ENCODE measurements around the gene ENOX2.
"Not testable (repeated sequence)": the region's sequence is repeated elsewhere in the genome, so short reads cannot be mapped to it uniquely, and the experiment has no call there.

ENOX2 gene

GRCh38 chrX:130902783-130903613, at the start of gene ENOX2:
TSS of gene ENOX2 (minus strand) at chrX:130903209. CDS start at chrX:130703216, 199,993 bp downstream.
- FAIRE-seq = peak; percentile 97
- DNase-seq (ENCODE audit: low spot score) = peak; percentile 92

DNA sequence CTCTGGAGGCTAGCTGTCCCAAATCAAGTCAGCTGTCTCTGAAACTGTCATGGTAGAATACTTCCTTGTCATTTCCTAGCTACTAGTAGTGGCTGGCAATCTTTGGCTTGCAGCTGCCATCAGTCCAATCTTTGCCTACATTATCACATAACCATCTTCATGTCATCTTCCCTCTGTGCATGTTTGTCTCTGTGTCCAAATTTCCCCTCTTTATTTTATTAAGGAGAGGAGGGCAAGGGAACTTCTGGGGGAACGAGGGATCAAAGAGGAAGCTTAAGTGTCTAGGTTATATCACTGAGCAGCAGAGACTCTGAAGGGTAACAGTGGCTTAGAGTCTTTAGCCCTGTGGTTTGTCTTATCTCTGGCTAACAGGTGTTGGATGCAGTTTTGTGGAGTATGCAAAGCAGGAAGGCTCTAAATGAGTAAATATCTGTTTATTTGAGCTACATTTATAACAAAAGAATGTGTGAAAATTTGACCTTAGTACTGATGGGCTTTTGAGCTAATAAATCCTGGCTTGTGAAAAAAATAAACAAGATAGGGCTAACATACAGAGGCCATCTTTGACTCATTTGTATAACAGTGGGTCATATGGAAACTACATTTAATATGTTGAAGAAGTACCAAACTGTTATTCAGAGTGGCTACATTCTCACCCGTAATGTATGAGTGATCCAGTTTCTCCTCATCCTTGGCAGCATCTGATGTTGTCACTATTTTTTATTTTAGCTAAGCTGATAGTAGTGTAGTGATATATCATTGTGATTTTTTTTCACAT, 49.4 kb upstream of the ENOX2 start:
- FAIRE-seq = no peak
- DNase-seq (ENCODE audit: low spot score) = no peak

DNA sequence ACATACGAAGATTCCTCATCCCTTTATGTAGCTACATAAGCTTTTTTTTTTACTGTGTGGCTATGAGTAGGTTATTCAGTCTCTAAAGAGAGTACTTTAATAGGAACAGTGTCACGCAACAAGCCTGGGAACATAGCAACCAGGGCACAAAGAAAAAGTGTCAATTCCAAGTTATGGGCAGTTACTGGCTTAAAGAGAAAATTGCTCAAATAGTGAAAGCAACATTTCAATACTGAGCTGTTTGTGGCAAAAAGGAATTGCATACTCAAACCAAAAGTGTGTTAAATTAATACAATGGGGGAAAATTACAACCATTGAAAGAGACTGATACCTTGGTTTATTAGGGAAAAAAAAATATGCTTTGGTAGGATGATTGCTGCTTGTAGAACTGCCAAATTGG, 41.2 kb upstream of the ENOX2 start:
- no peak for FAIRE-seq
- no peak for DNase-seq (ENCODE audit: low spot score)

DNA sequence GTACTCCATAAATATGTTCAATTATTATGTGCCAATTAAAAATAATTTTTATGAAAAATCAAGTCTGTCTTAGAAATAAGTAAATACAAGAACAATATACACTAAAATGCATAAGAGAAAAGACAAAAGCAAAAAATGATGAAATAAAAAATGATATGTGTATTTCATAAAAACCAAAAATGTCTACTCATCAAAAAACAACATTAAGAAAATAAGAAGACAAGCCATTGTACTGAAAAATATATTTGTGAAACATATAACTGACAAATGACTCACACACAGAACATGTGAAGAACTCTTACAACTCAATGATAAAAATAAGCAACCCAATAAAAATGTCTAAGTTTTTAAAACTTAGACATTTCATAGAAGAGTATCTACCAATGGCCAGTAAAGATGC, 34.1 kb upstream of the ENOX2 start:
- DNase-seq (ENCODE audit: low spot score) (no peak), FAIRE-seq (no peak)

DNA sequence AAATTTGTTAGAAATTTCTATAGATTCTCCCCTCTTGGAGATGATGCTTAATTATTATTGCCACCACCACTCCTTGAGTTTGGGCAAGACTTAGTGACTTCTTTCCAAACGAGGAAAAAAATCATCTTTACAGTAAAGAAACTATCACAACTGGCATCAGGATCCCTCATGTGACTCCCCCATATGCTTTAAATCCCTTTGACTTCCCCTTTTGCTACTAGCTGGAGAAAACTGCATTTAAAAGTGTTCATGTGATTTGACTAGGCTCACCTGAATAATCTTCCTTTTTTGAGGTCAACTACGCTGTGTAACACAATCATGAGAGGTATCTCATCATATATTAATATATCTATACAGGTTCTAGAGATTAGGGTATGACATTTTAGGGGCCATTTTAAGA, 30.3 kb upstream of the ENOX2 start:
- FAIRE-seq (no peak), DNase-seq (ENCODE audit: low spot score) (no peak)

- not testable (repeated sequence) for FAIRE-seq; DNase-seq (ENCODE audit: low spot score)
Observed at GRCh38 chrX:130920405-130920804, 17.4 kb upstream of the ENOX2 start.

- DNase-seq (ENCODE audit: low spot score); FAIRE-seq: not testable (repeated sequence)
Observed at GRCh38 chrX:130919676-130920075, 16.7 kb upstream of the ENOX2 start.

GRCh38 chrX:130918498-130918897, 15.5 kb upstream of the ENOX2 start:
- DNase-seq (ENCODE audit: low spot score); FAIRE-seq: not testable (repeated sequence)

DNA sequence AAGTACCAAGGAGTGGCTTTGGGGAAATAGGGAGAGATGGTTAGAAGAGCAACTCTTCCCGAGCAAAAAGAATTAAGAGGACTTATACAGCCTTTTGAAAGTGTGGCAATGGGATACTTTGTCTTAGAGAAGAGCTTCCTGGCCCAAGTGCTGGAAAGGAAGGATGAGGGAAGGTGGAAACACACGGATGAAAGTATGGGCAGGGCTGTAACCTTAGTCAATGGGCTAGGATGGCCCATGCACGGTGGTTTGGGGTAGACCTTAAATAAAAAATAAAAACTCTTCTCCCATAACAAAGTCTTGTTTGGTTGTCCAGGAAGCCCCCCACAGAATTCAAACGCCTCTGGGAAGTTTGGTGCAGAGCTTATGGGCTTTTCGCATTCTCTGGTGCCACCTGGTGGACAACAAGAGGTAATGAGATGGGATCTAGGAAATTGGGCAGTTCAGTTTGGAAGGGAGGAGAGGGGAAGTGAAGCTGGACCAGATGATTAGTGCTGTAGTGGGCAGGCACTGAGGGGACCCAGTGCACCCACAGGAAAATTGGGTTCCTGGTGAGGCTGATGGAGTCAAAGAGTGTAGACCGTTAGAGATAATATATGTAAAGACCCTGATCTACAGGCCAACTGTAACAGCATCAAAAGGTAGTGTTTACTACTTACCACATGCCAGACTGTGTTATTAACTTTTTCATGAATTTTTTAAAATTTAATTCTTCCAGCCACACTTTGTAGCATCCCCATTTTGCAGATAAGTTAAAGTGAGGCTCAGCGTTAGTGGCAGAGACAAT, 13.8 kb upstream of the ENOX2 start:
- peak; percentile 15 for DNase-seq (ENCODE audit: low spot score)

DNA sequence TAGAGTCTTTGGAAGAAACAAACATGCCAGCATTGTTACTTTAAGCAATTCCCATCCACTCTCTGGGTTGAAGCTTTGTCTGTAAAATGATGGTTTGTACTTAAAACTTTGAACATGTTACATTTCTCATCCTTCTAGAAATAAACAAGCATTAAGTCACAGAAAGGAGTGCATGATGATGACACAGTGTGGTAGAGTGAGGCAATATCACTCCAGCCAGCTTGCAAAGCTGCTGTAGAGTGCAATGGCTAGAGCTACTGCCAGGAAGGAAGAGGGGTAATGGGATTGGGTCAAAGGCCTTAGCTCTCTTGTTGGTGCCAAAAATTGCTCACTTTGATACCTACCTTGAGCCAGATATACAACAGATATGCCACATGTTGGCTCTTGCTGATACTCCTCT, 12.3 kb upstream of the ENOX2 start:
- FAIRE-seq = no peak
- no peak for DNase-seq (ENCODE audit: low spot score)

More for the DNA sequence above, 13.8 kb upstream of the ENOX2 start:
- no peak for FAIRE-seq

- DNase-seq (ENCODE audit: low spot score) (no peak), FAIRE-seq (no peak)
Observed at GRCh38 chrX:130909469-130910136, 6.6 kb upstream of the ENOX2 start.

DNA sequence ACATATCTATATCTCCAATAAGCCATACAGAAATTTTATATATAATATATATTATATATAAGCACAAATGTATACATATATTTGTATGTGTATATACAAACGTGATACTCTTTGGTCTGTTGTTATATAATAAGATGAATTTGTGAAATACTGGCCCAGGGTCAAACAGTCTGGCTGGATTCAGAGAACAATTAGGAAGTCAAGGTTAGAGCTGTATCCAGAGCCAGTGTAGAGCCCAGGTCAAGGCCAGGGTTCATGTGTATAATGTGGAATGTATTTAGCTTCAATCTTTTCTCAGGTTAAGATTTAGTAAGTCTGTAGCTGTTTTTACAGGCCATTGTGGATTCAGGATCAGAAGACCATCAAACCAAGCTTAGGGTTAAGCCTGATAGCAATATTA, 3.8 kb upstream of the ENOX2 start:
- no peak for FAIRE-seq

GRCh38 chrX:130902446-130902782, 595 bp downstream of the ENOX2 start:
- FAIRE-seq (no peak), DNase-seq (ENCODE audit: low spot score) (no peak)

More for the DNA sequence above, 3.8 kb upstream of the ENOX2 start:
- DNase-seq (ENCODE audit: low spot score) = no peak

GRCh38 chrX:130896802-130897501, 6.1 kb downstream of the ENOX2 start:
- DNase-seq (ENCODE audit: low spot score) (no peak), FAIRE-seq (no peak)

DNA sequence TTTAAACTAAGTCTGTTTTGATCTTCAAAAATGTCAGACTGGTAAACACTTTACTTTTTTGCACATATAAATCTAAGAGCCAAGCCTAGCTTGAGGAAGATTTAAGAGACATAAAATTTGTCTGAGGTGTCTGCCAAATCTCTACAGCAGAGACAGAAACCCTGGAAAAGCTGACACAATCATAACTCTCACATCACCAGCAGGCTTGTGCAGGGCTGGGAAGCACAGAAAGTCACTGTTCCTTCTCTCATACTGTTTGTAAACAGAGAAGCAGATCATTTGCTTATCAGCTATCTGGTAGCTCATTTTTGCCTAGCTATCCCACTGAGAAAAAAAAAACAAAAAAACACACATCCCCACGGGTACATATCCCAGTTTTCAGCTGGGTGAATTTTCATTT, 7.0 kb downstream of the ENOX2 start:
- DNase-seq (ENCODE audit: low spot score) (no peak), FAIRE-seq (no peak)

- no peak for DNase-seq (ENCODE audit: low spot score)
- FAIRE-seq = no peak
Observed at GRCh38 chrX:130895299-130895698, 7.7 kb downstream of the ENOX2 start.

- DNase-seq (ENCODE audit: low spot score) (no peak), FAIRE-seq (no peak)
Observed at GRCh38 chrX:130893356-130894085, 9.5 kb downstream of the ENOX2 start.

GRCh38 chrX:130887376-130887775, 15.6 kb downstream of the ENOX2 start:
- DNase-seq (ENCODE audit: low spot score) (no peak), FAIRE-seq (no peak)

GRCh38 chrX:130885996-130886395, 17.0 kb downstream of the ENOX2 start:
- DNase-seq (ENCODE audit: low spot score) (no peak), FAIRE-seq (no peak)

- DNase-seq (ENCODE audit: low spot score) (no peak), FAIRE-seq (no peak)
Observed at GRCh38 chrX:130885508-130885907, 17.5 kb downstream of the ENOX2 start.
